CD14-positive monocyte (primary cell): Measurements from ENCODE around the gene CENPM. TPM values are rescaled to one million over a fixed set of nuclear protein-coding genes. Genes with fewer than 3 reads are reported as not detected.

Source experiments
- DNase-seq, 3 donors: peaks; one replicate each; pipeline ENCODE4 v3.0.0-alpha.2; 2011 to 2022
- H2AFZ ChIP-seq: 2 replicates; pipeline ENCODE4 v1.6.0; 2012; ENCODE audit warnings: mild to moderate bottlenecking, low read depth, low read length, inconsistent platforms; ENCODE audit not compliant: insufficient read depth, poor library complexity, severe bottlenecking
- H3K27ac ChIP-seq, 2 donors: 1 replicate in 1 of 2; 2 replicates in 1 of 2; pipeline ENCODE4 v1.5.1; 2012 to 2013; ENCODE audit warnings: low read length in 2 of 2, control low read depth in 1 of 2, inconsistent platforms in 1 of 2, low read depth in 1 of 2, mild to moderate bottlenecking in 1 of 2
- H3K27me3 ChIP-seq, 2 donors: one replicate each; pipeline versions ENCODE4 v1.6.0 to v1.6.1; 2011 to 2013; ENCODE audit warnings: low read length in 2 of 2; ENCODE audit not compliant: control insufficient read depth in 2 of 2, insufficient read depth in 2 of 2
- H3K36me3 ChIP-seq, 2 donors: replicated peaks in 1 of 2; 1 replicate in 1 of 2; 2 replicates in 1 of 2; pipeline versions ENCODE4 v1.5.1 to v1.6.1; 2012 to 2013; ENCODE audit warnings: low read length in 2 of 2, control low read depth in 1 of 2, inconsistent platforms in 1 of 2, mild to moderate bottlenecking in 1 of 2; ENCODE audit not compliant: insufficient read depth in 2 of 2, control insufficient read depth in 1 of 2
- H3K4me1 ChIP-seq, 2 donors: 1 replicate in 1 of 2; 2 replicates in 1 of 2; pipeline versions ENCODE4 v1.5.1 to v1.6.1; 2012 to 2013; ENCODE audit warnings: low read length in 2 of 2, control low read depth in 1 of 2, inconsistent platforms in 1 of 2, mild to moderate bottlenecking in 1 of 2, moderate library complexity in 1 of 2; ENCODE audit not compliant: insufficient read depth in 2 of 2, control insufficient read depth in 1 of 2
- H3K4me2 ChIP-seq: replicated peaks from 2 replicates; pipeline ENCODE3; 2012; ENCODE audit warnings: low read length, moderate library complexity, mild to moderate bottlenecking; ENCODE audit not compliant: poor library complexity, severe bottlenecking; ENCODE audit errors: extremely low read depth
- H3K4me3 ChIP-seq, 3 experiments: fragments of 200-600 bp in 1 of 3; sonication (generic) in 1 of 3; replicated peaks in 1 of 3; 1 replicate in 2 of 3; 2 replicates in 1 of 3; pipeline ENCODE4 v1.5.1; 2011 to 2013; ENCODE audit warnings: low read length in 3 of 3, mild to moderate bottlenecking in 3 of 3, control low read depth in 2 of 3, low read depth in 2 of 3, inconsistent platforms in 1 of 3, moderate library complexity in 1 of 3
- H3K79me2 ChIP-seq: 2 replicates; pipeline ENCODE4 v1.6.0; 2012; ENCODE audit warnings: mild to moderate bottlenecking, control low read depth, inconsistent platforms, low read length, moderate library complexity; ENCODE audit not compliant: insufficient read depth
- H3K9ac ChIP-seq: 2 replicates; pipeline ENCODE4 v1.6.0; 2017; ENCODE audit warnings: low read length, mild to moderate bottlenecking; ENCODE audit not compliant: insufficient read depth, poor library complexity, severe bottlenecking
- H3K9me3 ChIP-seq, 2 donors: replicated peaks in 1 of 2; 1 replicate in 1 of 2; 2 replicates in 1 of 2; pipeline versions ENCODE4 v1.5.1 to v1.6.1; 2012 to 2013; ENCODE audit warnings: low read length in 2 of 2, control low read depth in 1 of 2; ENCODE audit not compliant: control insufficient read depth in 1 of 2, insufficient read depth in 1 of 2
- H4K20me1 ChIP-seq: 2 replicates; pipeline ENCODE4 v1.6.0; 2012; ENCODE audit warnings: mild to moderate bottlenecking, low read length, control low read depth, moderate library complexity; ENCODE audit not compliant: insufficient read depth
- H3K27ac Mint-ChIP-seq, 7 donors: one replicate each; pipeline ENCODE4 v1.8.0; 2020; ENCODE audit warnings: mild to moderate bottlenecking in 7 of 7, mixed read lengths in 7 of 7, moderate library complexity in 6 of 7, inconsistent platforms in 2 of 7
- H3K27me3 Mint-ChIP-seq, 3 donors: one replicate each; pipeline ENCODE4 v1.8.0; 2021 to 2022; ENCODE audit warnings: low read depth in 3 of 3, mild to moderate bottlenecking in 3 of 3, mixed read lengths in 3 of 3, moderate library complexity in 3 of 3, inconsistent platforms in 1 of 3
- H3K36me3 Mint-ChIP-seq, 2 donors: one replicate each; pipeline ENCODE4 v1.8.0; 2020; ENCODE audit warnings: mixed read lengths in 2 of 2, inconsistent platforms in 1 of 2, mild to moderate bottlenecking in 1 of 2
- H3K4me1 Mint-ChIP-seq: one replicate; pipeline ENCODE4 v1.8.0; 2020; ENCODE audit warnings: mild to moderate bottlenecking, mixed read lengths
- H3K4me3 Mint-ChIP-seq, 2 donors: one replicate each; pipeline ENCODE4 v1.8.0; 2020; ENCODE audit warnings: mild to moderate bottlenecking in 2 of 2, mixed read lengths in 2 of 2, moderate library complexity in 1 of 2
- H3K9me3 Mint-ChIP-seq, 7 donors: one replicate each; pipeline ENCODE4 v1.8.0; 2020 to 2022; ENCODE audit warnings: mixed read lengths in 7 of 7, mild to moderate bottlenecking in 6 of 7, moderate library complexity in 6 of 7, inconsistent platforms in 2 of 7
- CTCF ChIP-seq: fragments of 200-600 bp; IDR thresholded peaks from one replicate; pipeline ENCODE4 v1.8.0; 2022; ENCODE audit warnings: antibody characterized with exemption, mild to moderate bottlenecking
- WGBS: methylation state at CpG from one replicate; pipeline ENCODE4 v1.1.5; 2013; ENCODE audit warnings: missing lambda C conversion rate; ENCODE audit not compliant: insufficient coverage; 5-methylcytosine and 5-hydroxymethylcytosine counted together
- intact Hi-C, 2 donors: fragments of 100-400 bp; cut with micrococcal nuclease; formaldehyde crosslinking; loops; one replicate each; pipeline versions ENCODE4 v1.15.0 to v1.15.1; 2023
- polyA plus RNA-seq, 3 donors: library from polyadenylated mRNA; depleted of rRNA in 1 of 3; unstranded in 2 of 3; stranded (reverse) in 1 of 3; fragments of 300-500 nt in 2 of 3; fragments of >200 nt in 1 of 3; fragmentation: Illumina TruSeq in 2 of 3; gene quantifications; 1 replicate in 2 of 3; 2 replicates in 1 of 3; pipeline ENCODE4 v1.2.3, GENCODE V29; 2012 to 2021

CENPM gene
- polyA plus RNA-seq, 3 donors, result 0.20 TPM; not detected in 2

GRCh38 chr22:41911001-41911611, 35.8 kb downstream of the CENPM start:
- peaks cover 12% of the 10 kb centered on the region for H4K20me1 ChIP-seq
- H3K4me1 ChIP-seq, result peaks cover 25 to 56% of the 10 kb centered on the region in 2 donors
- Mint-ChIP-seq H3K27ac (no peak overlapping the region), H3K9me3 (peaks cover 0 to 28% (median 12%) of the 10 kb centered on the region in 7 donors), H3K27me3 (peaks cover 52 to 70% (median 59%) of the 10 kb centered on the region in 3 donors), H3K4me3 (peak overlapping the region in 1 of 2 donors; percentile 82), H3K36me3 (peaks cover 16 to 19% of the 10 kb centered on the region in 2 donors), H3K4me1 (peaks cover 33% of the 10 kb centered on the region)
- H3K9me3 ChIP-seq, result peaks cover 0 to 32% of the 10 kb centered on the region in 2 donors
- no peak overlapping the region for H2AFZ ChIP-seq
- H3K36me3 ChIP-seq, result peaks cover 8 to 15% of the 10 kb centered on the region in 2 donors
- peak overlapping the region; percentile 44 for H3K4me2 ChIP-seq
- no peak overlapping the region for H3K9ac ChIP-seq
- peaks cover 41 to 57% of the 10 kb centered on the region in 2 donors for H3K27me3 ChIP-seq
- peak overlapping the region in 1 of 3 experiments; percentile 32 for H3K4me3 ChIP-seq
- no peak for TF ChIP-seq CTCF
- 9% methylated on average over 29 of the region's 37 CpGs for WGBS
- H3K79me2 ChIP-seq, result no peaks in the 10 kb centered on the region
- no peak for DNase-seq
- intact Hi-C loops, result no loop called here
- no peak overlapping the region for H3K27ac ChIP-seq

GRCh38 chr22:41910050-41911000, 36.6 kb downstream of the CENPM start:
- 1% methylated on average over 112 of the region's 112 CpGs for WGBS
- Histone ChIP-seq H3K4me3 (peak overlapping the region in 1 of 3 experiments; percentile 32), H3K9me3 (peaks cover 0 to 25% of the 10 kb centered on the region in 2 donors), H2AFZ (no peak overlapping the region), H3K4me2 (peak overlapping the region; percentile 44), H4K20me1 (peaks cover 10% of the 10 kb centered on the region), H3K27ac (no peak overlapping the region), H3K4me1 (peaks cover 25 to 52% of the 10 kb centered on the region in 2 donors), H3K36me3 (peaks cover 14 to 23% of the 10 kb centered on the region in 2 donors), H3K79me2 (no peaks in the 10 kb centered on the region), H3K27me3 (peaks cover 33 to 49% of the 10 kb centered on the region in 2 donors), H3K9ac (peak overlapping the region; percentile 25)
- no peak for DNase-seq
- intact Hi-C loops, result no loop called here
- Mint-ChIP-seq H3K27me3 (peaks cover 44 to 62% (median 52%) of the 10 kb centered on the region in 3 donors), H3K9me3 (peaks cover 0 to 24% (median 11%) of the 10 kb centered on the region in 7 donors), H3K4me3 (peak overlapping the region; percentile 61 to 82), H3K27ac (no peak overlapping the region), H3K36me3 (peaks cover 22 to 26% of the 10 kb centered on the region in 2 donors), H3K4me1 (peaks cover 28% of the 10 kb centered on the region)
- TF ChIP-seq CTCF, result no peak
